NCI-H146 treated with DMSO at 0.1 percent for 48 hours (cell line): ENCODE results near the gene KLHDC1.
"Not testable (repeated sequence)": the region's sequence is repeated elsewhere in the genome, so short reads cannot be mapped to it uniquely, and the experiment has no call there.

Source experiments
- DNase-seq: peaks from one replicate; lab custom pipeline; 2025; ENCODE audit not compliant: unreplicated experiment; lab: John Stamatoyannopoulos, UW

KLHDC1 gene

DNA sequence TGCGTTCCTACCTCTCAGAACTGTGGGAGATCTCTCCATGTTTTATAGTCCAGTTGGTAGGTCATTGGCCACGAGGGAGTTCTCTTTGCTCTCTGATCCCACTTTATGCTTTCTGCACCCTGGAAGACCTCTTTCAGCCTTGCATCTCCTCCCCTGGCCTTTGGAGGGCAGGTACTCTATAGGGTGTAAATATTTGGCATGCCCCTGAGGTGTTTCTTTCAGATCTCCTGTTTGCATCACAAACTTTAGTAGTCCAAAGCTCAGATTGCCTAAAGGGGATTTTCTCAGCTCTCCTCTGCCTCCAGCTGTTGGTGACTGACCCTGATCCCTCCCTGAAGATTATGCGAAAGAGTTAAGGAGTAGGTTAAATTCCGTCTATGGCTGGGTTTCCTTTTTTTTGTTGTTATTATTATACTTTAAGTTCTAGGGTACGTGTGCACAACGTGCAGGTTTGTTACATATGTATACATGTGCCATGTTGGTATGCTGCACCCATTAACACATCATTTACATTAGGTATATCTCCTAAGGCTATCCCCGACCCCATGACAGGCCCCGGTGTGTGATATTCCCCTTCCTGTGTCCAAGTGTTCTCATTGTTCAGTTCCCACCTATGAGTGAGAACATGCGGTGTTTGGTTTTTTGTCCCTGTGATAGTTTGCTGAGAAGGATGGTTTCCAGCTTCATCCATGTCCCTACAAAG lies 29.0 kb downstream of the KLHDC1 start:
- DNase-seq, result not testable (repeated sequence)

DNA sequence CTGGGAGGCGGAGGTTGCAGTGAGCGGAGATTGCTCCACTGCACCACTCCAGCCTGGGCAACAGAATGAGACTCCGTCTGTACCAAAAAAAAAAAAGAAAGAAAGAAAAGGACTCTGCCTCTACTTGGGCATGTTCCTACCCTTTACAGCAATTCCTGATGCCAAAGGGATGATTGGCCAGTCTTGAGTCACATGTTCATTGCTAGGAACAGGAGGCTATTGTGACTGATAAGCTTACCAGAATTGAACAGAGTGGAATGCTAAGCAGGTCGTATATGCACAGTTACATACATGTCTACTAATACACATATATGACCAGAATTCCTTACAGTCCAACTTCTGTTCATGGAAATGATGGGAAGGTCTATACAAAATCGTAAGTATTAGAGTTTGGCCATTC lies 34.3 kb downstream of the KLHDC1 start:
- DNase-seq, result no peak

DNA sequence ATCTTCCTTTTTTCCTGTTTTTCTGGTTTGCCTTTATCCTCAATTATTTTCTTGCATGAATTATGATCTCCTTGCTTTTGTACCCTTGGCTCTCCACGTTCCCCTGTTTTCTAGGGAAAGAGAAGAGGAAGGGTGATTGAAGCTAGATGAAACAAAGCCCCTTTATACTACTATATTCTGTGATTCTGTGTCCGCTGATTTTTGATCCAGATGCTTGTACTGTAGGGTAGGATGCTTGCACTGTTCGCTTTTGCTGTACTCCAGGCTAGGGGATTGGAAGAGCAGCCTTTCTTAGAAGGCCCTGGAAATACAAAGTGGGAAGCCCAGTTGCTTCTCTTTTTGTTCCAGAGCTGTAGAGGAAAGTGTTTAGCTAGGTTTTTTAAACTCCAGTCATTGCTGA lies 40.0 kb downstream of the KLHDC1 start:
- no peak for DNase-seq

DNA sequence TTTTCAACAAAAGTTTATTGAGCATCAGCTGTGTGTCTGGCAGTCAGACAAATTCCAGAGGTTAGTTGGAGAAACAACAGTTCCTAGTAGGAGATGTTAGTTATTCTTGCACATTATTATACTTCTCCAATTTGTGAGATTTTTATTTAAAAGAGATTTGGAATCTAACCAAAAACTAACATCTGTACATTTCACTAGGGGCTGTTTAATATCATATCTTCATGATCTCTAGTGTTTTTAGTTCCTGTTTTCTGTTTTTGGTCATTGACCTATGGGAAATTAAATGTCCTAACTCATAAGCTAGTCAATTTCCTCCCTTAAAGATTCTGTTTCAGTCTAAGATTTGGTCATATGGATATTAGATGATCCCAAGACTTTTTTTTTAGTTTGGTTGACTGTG lies 40.9 kb downstream of the KLHDC1 start:
- no peak for DNase-seq

DNA sequence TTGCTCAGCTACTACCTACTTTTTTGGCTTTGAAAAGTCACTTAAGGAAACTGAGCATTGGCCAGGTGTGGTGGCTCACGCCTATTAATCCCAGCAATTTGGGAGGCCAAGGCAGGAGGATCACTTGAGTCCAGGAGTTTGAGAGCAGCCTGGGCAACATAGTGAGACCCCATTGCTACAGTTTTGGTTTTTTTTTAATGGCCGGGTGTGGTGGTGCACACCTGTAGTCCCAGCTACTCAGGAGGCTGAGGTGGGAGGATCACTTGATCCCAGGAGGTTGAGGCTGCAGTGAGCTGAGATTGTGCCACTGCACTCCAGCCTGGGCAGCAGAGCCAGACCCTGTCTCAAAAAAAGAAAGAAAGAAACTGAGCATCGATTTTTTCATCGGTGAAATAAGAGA lies 42.7 kb downstream of the KLHDC1 start:
- not testable (repeated sequence) for DNase-seq

DNA sequence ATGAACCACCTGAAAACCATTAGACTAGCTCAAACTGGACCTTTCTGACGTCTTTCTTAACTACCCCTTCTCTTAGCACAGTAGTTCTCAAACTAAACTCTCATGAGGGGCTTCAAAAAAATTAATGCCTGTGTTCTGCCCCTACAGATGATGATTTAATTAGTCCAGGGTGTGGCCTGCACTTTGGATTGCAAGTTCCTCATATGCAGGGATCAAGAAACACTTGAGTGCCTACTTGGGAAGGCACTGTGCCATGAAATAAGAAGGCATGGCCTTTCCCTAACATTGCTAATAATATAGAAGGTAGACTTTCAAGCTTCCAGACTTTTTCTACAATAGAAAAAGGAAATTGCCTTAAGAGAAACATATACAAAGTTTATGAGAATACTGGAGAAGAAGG lies 52.3 kb downstream of the KLHDC1 start:
- DNase-seq, result no peak

DNA sequence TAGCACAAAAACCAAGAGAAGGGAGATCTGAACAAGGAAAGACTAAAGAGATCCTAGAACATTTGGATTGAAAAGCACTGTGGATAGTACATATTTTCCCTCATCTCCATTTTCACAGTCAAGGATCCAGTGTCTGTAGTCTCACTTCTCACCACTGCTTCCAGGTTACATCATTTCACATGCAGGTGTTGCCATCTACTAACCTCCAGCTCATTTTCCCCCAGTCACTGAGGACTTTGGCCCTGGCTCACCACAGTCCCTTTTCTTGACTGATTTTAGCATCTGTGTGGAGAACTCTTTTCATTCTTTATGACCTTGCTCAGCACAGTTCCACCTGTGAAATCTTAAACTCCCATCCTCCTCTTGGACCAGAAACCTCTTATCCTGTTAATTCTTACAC lies 53.6 kb downstream of the KLHDC1 start:
- DNase-seq, result not testable (repeated sequence)

DNA sequence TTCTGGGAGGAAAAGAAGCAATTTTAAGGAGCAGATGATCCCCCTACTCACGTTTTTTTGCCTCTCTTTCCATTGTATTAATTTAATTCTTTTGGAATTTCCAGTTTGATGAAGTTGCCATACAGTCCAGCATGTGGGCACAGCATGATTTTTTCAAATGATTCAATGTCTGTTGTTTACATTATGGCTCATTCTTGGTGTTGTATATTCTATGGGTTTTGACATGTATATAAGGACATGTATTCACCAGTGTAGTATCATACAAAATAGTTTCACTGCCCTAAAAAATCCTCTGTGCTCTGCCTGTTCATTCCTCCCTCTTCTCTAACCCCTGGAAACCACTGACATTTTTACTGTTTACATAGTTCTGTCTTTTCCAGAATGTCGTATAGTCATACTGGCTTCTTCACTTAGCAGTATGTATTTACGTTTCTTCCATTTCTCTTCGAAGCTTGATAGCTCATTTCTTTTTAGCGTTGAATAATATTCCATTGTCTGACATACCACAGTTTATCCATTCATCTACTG lies 61.7 kb downstream of the KLHDC1 start:
- no peak for DNase-seq

DNA sequence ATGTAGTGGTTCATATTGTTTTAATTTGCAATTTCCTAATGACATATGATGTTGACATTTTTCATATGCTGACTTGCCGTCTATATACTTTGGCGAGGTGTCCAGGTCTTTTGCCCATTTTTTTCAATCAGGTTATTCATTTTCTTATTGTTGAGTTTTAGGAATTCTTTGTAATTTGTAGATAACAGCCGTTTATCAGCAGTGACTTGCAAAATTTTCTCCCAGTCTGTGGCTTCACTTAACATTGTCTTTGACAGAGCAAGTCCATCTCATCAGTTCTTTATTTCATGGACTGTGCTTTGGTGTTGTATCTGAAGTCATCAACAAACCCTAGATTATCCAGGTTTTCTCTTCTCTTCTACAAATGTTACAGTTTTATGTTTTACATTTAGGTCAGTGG lies 62.5 kb downstream of the KLHDC1 start:
- no peak for DNase-seq

DNA sequence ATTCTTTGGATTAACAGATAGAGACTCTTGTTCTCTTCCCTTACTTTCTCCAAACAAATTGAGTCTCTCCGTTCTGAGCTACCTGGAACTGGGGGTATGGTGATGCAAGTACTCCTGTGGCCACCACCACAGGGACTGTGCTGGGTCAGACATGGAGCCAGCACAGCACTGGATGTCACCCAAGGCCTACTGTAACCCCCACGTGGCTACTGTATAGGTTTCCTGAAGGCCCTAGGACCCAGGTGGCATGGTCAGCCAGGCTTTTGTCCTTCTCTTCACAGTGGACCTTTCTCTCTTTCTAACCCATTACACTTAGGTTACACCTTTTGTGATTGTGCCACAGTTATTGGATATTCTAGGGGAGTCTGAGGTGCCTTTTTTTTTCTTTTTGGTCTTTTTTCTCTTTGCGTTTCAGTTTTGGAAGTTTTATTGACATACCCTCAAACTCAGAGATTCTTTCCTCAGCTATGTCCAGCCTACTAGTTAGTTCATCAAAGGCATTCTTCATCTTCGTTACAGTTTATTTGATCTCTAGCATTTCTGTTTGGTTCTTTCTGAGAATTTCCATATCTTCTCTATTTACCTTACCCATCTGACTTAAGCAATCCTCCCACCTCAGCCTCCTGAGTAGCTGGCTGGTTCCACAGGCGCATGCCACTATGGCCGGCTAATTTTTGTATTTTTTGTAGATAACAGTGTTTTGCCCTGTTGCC lies 69.1 kb downstream of the KLHDC1 start:
- no peak for DNase-seq

DNA sequence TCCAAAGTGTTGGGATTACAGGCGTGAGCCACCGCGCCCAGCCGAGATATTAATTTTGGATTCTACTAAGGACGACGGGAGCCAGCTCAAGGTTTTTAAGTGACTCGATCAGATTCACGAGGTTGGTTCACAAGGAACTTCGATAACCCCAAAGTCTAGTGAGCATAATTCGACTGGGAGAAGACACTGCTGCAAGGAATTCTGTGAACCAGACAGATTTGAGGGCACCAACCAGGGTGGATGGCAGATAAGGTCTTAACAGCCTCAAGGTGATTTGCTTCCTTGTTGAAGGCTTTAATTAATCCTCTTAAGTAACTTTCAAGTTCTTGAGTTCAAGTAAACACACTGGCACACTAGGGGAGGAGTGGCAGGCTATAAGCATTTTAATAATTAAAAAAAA lies 73.9 kb downstream of the KLHDC1 start:
- DNase-seq, result no peak

DNA sequence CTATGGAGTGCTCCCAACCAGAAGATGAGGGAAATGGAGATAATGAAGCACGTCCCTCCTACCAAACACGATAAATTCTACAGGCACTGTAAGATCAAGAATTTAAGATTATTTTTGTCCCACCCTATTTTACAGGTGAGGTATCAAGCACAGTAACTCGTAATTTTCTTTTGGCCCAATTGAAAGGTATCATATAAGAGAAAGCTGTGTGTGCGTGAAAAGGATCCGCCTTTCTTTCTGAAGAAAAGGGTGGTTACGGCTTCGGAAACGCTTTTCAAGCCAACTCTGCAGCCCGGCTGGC lies 74.3 kb downstream of the KLHDC1 start:
- DNase-seq, result no peak

DNA sequence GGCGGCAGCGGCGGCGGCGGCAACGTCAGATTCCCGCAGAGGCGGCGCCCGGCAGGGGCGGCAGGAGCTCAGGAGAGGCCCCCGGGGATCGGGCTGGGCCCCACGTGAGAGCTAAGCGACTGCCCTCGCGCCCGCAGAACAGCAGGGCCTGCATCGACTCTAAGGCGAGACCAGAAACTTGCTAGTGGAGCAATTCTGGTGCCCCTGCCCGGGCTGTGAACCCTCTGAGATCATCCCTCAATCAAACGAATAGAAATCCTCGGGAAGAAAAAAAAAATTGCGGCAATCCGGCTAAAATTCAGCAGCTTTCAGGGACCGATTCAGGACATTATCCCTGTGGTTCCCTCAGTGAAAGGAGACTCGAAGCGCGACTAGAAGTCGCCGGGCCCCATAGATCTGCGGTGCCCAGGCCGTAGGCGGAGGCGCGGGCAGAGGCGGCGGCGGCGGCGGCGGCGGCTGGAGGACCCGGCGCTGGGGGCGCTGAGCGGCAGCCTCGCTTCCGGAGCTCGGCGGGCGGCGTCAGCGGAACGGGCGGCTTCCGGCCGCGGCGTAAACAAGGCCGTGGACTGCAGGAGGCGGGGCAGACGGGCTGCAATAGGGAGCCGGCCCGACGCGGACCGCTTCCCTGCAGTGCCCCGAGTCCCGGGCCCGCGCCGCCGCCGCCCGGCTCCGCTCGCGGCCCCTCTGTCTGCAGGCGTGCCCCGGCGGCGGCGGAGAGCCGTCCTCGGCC lies 74.8 kb downstream of the KLHDC1 start, which contains the start of gene KLHDC2:
KLHDC2 (plus strand) TSS at position 583 of the 730 bp plus-strand sequence. CDS start 316 bp downstream, outside the sequence.
- DNase-seq, result peak; percentile 63

DNA sequence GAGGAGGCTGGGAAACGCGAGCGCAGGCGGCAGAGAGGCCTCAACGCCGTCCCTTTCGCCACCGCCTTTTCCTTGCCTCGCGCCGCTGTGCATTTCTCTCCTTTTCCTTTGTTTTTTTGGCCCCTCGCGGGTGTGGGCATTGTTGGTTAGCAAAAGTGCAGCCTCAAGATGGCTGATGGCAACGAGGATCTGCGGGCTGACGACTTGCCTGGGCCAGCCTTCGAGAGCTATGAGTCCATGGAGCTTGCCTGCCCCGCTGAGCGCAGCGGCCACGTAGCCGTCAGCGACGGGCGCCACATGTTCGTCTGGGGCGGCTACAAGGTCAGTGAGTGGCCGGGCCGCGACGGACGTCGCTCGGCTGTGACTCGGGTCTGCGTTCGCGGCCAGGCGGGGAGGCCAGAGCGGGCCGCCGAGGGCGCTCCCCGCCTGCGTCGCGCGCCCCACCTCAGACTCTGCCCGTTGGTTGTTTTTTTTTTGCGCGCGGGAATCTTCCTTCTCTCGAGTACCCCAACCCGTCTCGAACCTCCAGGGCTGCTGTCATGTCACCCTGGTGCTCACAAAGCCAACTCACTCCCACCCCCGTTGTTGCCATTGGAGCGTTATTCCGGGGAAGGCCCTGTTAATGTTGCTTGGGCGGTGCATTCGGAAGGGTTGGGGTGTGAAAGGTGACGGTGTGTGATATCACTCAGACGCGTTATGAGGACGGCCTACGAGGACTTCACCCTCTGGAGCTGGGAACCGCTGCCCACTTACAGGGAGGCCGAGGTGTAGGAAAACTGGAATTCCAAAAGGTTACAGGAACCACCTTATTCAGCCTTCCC lies 75.6 kb downstream of the KLHDC1 start:
- DNase-seq, result peak; percentile 38

DNA sequence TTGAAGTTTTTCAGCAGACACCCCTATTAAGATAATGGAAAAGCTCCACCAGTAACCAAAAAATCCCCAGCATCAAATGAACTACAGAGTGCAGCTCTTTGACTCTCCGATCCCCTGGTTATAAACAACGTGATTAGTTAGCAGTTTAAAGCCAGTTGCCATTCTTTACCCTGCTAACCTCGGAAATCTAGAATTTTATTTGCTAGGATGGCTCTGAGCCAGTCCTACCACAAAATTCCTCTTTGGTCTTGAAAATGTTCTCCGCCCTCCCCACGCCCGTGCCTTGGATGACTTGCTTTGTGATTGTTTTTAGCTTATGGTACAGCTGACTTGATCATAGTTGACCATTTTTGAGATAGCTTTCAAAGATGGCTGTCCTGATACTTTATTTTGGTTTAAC lies 76.3 kb downstream of the KLHDC1 start:
- no peak for DNase-seq

DNA sequence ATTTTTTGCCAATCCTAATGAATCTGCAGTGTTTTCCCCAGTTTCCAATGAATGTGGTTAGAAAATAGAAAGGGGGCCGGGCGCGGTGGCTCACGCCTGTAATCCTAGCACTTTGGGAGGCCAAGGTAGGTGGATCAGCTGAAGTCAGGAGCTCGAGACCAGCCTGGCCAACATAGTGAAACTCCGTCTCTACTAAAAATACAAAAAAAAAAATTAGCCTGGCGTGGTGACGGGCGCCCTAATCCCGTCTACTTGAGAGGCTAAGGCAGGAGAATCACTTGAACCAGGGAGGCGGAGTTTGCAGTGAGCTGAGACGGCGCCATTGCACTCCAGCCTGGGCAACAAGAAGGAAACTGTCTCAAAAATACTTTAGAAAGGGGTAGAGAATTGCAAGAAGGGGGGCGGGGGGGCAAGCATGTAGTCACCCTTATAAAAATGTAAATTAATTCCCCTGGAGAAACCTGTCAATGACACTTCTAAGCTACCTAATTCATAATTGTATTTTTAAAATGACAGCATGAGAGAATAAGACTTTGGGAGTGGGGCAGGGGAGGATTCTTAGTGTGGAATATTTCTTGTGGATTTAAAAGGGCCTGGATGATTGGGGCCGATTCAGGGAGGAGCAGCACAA lies 76.8 kb downstream of the KLHDC1 start:
- DNase-seq, result no peak

DNA sequence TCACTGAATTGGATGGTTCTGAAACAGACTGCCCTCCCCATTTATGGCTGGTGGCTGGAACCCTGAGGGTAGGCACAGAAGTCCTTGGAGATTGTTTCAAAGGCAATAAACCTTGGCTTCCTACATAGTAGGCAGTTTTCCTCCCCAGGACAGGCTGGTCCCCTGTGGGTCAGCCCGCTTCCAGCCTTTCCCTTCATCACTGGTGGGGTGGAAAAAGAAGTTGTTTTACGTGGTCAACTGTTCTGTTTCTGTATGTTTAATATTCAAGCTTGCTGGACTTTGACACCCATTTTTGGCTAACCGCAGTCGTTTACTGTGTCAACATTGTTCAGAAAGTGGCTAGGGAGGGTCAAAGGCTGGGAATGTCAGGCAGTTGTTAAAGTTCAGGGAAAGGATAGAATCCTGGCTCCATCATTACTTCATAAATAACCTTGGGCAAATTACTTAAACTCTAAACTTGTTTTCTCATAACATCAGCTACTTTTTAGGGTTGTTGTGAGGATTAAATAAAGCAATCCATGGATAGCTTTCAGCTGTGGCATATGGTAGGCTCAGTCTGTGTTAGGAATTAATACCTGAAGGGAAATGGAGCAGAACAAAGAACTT lies 77.4 kb downstream of the KLHDC1 start:
- DNase-seq, result no peak

DNA sequence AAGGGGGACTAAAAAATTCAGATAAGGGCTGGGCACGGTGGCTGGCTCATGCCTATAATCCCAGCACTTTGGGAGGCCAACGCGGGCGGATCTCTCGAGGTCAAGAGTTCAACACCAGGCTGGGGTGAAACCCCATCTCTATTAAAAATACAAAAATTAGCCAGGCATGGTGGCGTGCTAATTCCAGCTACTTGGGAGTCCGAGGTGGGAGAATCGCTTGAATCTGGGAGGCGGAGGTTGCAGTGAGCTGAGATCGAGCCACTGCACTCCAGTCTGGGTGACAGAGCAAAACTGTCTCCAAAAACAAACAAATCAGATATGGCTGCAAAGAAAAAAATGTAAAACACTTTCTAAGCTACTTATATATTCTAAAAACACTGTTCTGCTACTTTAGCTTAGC lies 78.8 kb downstream of the KLHDC1 start:
- not testable (repeated sequence) for DNase-seq

DNA sequence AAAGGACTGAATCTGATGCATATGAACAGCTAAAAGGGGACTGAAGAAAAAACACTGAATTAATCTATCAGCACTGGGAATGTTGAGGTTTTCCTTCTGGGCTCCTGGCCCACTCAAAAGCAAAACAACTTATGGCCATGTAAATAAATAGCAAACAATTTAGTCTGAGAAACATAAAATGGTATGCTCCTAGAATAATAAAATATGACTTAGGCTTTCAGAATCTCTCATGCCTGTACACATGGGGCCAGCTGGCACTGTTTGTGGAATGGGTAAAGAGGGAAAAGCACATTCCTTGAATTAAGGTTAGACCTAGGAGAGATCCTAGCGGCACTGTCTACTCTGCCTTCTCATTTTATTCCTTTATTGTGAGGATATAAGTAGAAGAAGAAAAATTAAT lies 81.2 kb downstream of the KLHDC1 start:
- no peak for DNase-seq

DNA sequence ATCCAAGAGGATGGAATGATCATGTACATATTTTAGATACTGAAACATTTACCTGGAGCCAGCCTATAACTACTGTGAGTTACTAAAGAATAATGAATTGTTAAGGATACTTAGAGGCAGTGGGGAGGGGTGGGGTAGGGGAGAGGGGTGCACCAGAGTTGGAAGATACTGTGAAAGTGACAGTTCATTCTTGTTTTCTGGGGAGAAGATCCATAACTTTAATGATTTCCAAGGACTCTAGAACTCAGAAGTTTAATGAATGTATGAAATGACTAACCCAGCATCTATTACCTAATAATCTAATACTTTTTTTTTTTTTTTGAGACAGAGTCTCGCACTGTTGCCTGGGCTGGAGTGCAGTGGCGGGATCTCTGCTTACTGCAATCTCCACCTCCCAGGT lies 85.5 kb downstream of the KLHDC1 start:
- no peak for DNase-seq
